Kidney (tissue), 14 donors: ENCODE results near the gene F2RL2. TPM values are rescaled to one million over a fixed set of nuclear protein-coding genes. Genes with fewer than 3 reads are reported as not detected.

ENCODE experiments used
- DNase-seq, 5 donors: peaks; one replicate each; pipeline ENCODE4 v3.0.0-alpha.2; 2013 to 2020
- FAIRE-seq: peaks from 2 replicates; lab custom pipeline; 2012; peaks lifted over from hg19 to GRCh38; lab: Jason Lieb, UNC
- H3K27ac ChIP-seq, 2 donors: one replicate each; pipeline ENCODE4 v1.7.0; 2013; ENCODE audit warnings: low read depth in 2 of 2, low read length in 2 of 2, inconsistent platforms in 1 of 2
- H3K27me3 ChIP-seq: one replicate; pipeline ENCODE4 v1.7.1; 2013; ENCODE audit warnings: low read length, inconsistent platforms; ENCODE audit not compliant: control insufficient read depth, insufficient read depth
- H3K36me3 ChIP-seq, 3 donors: one replicate each; pipeline versions ENCODE4 v1.7.0 to v1.7.1; 2013; ENCODE audit warnings: low read length in 3 of 3, control low read depth in 1 of 3, inconsistent platforms in 1 of 3; ENCODE audit not compliant: insufficient read depth in 3 of 3, control insufficient read depth in 2 of 3
- H3K4me1 ChIP-seq, 3 donors: one replicate each; pipeline versions ENCODE4 v1.7.0 to v1.7.1; 2013; ENCODE audit warnings: low read length in 3 of 3, inconsistent platforms in 1 of 3, low read depth in 1 of 3; ENCODE audit not compliant: control insufficient read depth in 2 of 3, insufficient read depth in 2 of 3
- H3K4me3 ChIP-seq, 3 donors: one replicate each; pipeline versions ENCODE4 v1.7.0 to v1.8.1; 2013; ENCODE audit warnings: low read length in 3 of 3, control low read depth in 1 of 3, inconsistent platforms in 1 of 3
- H3K9ac ChIP-seq, 3 donors: one replicate each; pipeline versions ENCODE4 v1.7.0 to v1.7.1; 2013; ENCODE audit warnings: low read length in 3 of 3, control low read depth in 1 of 3, inconsistent platforms in 1 of 3
- H3K9me3 ChIP-seq, 3 donors: one replicate each; pipeline versions ENCODE4 v1.7.0 to v1.7.1; 2013; ENCODE audit warnings: low read length in 3 of 3, control low read depth in 1 of 3, inconsistent platforms in 1 of 3; ENCODE audit not compliant: control insufficient read depth in 2 of 3, insufficient read depth in 1 of 3
- intact Hi-C: fragments of 100-400 bp; cut with DNase I; formaldehyde crosslinking; loops from one replicate; pipeline ENCODE4 v1.11.1; 2022
- polyA plus RNA-seq: library from polyadenylated mRNA; stranded (reverse); fragments of 350-450 nt; fragmentation: Illumina TruSeq; extraction: RNeasy Lipid Tissue Mini Kit (QIAGEN cat#74804); gene quantifications from one replicate; pipeline ENCODE4 v1.2.3, GENCODE V29; 2014; ENCODE audit warnings: low read depth, low replicate concordance; ENCODE audit not compliant: insufficient read depth
- total RNA-seq: library from RNA; stranded (reverse); fragmentation: NEBNext Ultra II Directional; extraction: Animal tissue kit (Norgen Biotek cat#: 25700); gene quantifications from one replicate; pipeline ENCODE4 v1.2.1, GENCODE V29; 2021
- TF ChIP-seq, protein P1 (sequence below): IDR thresholded peaks from 3 replicates; pipeline ENCODE4 v1.5.1; 2012; ENCODE audit warnings: mild to moderate bottlenecking, moderate library complexity, borderline replicate concordance; ENCODE audit not compliant: insufficient read depth; ENCODE audit errors: extremely low read depth
- donor health status: control.
- donor health status: control.
- donor health status: control.
- donor health status: control.
- donor health status: control.
- donor health status: DM: yes; HTN: yes; CAD: no.
- donor health status: Normal renal cell carcinoma (clear cell type).

Gene F2RL2
- total and polyA plus RNA-seq, 2 donors from 2014 or later = 0.32 to 0.44 TPM

DNA sequence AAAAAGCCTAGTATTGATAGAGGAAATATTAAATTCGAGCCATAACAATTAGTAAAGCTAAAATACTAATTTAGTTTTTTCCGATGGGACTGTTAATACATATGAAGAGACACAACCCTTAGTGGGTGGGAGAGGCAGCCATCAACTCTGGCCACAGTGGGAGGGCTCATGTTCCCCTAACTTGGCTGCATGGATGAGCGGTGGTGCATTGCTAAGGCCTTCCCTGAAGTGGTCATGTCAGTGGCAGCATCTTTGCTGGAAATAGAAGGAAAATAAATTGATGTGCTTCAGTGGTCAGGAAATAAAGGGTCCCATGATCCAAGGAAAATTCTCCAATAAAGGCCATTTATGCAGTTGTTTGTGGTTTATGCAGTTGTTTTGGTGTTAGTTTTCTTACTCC, 33.9 kb upstream of the F2RL2 start:
- DNase-seq (peak in 3 of 5 donors; percentile 9 to 37 (median 15)), FAIRE-seq (no peak)
- no peak overlapping the region for H3K9ac ChIP-seq
- no peaks in the 10 kb centered on the region for H3K9me3 ChIP-seq
- H3K4me1 ChIP-seq = no peaks in the 10 kb centered on the region
- no peak overlapping the region for H3K4me3 ChIP-seq
- no peaks in the 10 kb centered on the region for H3K27me3 ChIP-seq
- peaks cover 0 to 4% (median 2%) of the 10 kb centered on the region in 3 donors for H3K36me3 ChIP-seq
- TF ChIP-seq, protein P1, sequence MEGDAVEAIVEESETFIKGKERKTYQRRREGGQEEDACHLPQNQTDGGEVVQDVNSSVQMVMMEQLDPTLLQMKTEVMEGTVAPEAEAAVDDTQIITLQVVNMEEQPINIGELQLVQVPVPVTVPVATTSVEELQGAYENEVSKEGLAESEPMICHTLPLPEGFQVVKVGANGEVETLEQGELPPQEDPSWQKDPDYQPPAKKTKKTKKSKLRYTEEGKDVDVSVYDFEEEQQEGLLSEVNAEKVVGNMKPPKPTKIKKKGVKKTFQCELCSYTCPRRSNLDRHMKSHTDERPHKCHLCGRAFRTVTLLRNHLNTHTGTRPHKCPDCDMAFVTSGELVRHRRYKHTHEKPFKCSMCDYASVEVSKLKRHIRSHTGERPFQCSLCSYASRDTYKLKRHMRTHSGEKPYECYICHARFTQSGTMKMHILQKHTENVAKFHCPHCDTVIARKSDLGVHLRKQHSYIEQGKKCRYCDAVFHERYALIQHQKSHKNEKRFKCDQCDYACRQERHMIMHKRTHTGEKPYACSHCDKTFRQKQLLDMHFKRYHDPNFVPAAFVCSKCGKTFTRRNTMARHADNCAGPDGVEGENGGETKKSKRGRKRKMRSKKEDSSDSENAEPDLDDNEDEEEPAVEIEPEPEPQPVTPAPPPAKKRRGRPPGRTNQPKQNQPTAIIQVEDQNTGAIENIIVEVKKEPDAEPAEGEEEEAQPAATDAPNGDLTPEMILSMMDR = no peak
- H3K27ac ChIP-seq = no peak overlapping the region
- intact Hi-C loops = no loop called here

DNA sequence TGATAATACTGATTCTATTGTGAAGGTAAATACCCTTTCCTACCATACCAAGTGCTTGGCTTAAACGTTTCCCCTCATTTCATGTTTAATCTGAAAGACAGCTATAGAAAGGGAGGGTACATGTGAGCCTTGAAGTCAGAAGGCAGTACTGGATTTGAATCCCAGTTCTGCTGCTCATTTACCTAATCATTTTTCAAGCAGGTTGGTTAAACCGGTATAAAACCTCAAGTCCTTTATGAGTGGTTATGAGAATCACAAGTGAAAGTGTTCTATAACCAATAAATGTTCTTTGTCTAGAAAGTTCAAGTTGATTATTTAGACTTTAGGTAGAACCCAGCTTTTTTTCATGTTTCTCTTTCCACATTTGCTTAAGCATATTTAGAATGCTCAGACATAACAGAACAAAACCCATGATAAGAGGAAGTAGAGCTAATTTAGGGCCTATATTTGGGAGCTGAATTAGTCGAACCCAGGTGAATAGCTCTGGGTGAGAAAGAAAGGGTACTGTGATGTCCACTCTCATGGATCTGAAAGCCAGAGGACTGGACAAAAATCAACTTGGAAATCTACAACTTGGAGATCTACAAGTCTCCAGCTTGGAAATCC, 29.7 kb upstream of the F2RL2 start:
- FAIRE-seq (no peak), DNase-seq (no peak)
- no peak overlapping the region for H3K9ac ChIP-seq
- no peaks in the 10 kb centered on the region for H3K36me3 ChIP-seq
- H3K4me1 ChIP-seq = no peaks in the 10 kb centered on the region
- H3K27ac ChIP-seq = no peak overlapping the region
- no peak overlapping the region for H3K4me3 ChIP-seq
- no peaks in the 10 kb centered on the region for H3K27me3 ChIP-seq
- intact Hi-C loops = no loop called here
- TF ChIP-seq, protein P1 = no peak
- peaks cover 0 to 13% (median 0%) of the 10 kb centered on the region in 3 donors for H3K9me3 ChIP-seq

GRCh38 chr5:76649140-76649539, 25.9 kb upstream of the F2RL2 start:
- Histone ChIP-seq H3K4me1 (no peaks in the 10 kb centered on the region), H3K27ac (no peak overlapping the region), H3K9me3 (peaks cover 0 to 13% (median 0%) of the 10 kb centered on the region in 3 donors), H3K36me3 (no peaks in the 10 kb centered on the region), H3K4me3 (no peak overlapping the region), H3K27me3 (no peaks in the 10 kb centered on the region), H3K9ac (no peak overlapping the region)
- intact Hi-C loops = no loop called here
- DNase-seq (no peak), FAIRE-seq (no peak)
- TF ChIP-seq, protein P1 = no peak
